GM19324 (cell line): ENCODE results near the gene CACNA1H.

Experiments used
- ATAC-seq: cut with Tn5 transposase; IDR thresholded peaks from one replicate; pipeline ENCODE4 v1.9.1; 2021; ENCODE audit warnings: mild to moderate bottlenecking, moderate library complexity; ENCODE audit not compliant: unreplicated experiment, low FRiP score

CACNA1H gene

GRCh38 chr16:1156055-1156982, 3.4 kb downstream of the CACNA1H start:
- ATAC-seq, result no peak

GRCh38 chr16:1156983-1157638, 4.2 kb downstream of the CACNA1H start:
- ATAC-seq, result no peak

- no peak for ATAC-seq
Observed at GRCh38 chr16:1157639-1158455, 4.9 kb downstream of the CACNA1H start.

- no peak for ATAC-seq
Observed at GRCh38 chr16:1158456-1159324, 5.8 kb downstream of the CACNA1H start.

- no peak for ATAC-seq
Observed at GRCh38 chr16:1159325-1159972, 6.5 kb downstream of the CACNA1H start.

- no peak for ATAC-seq
Observed at GRCh38 chr16:1159973-1160772, 7.3 kb downstream of the CACNA1H start.

- no peak for ATAC-seq
Observed at GRCh38 chr16:1160773-1161348, 8.0 kb downstream of the CACNA1H start.

- ATAC-seq, result no peak
Observed at GRCh38 chr16:1162701-1163566, 10.0 kb downstream of the CACNA1H start.

- ATAC-seq, result no peak
Observed at GRCh38 chr16:1163567-1164055, 10.7 kb downstream of the CACNA1H start.

GRCh38 chr16:1164382-1164781, 11.5 kb downstream of the CACNA1H start:
- no peak for ATAC-seq

GRCh38 chr16:1164975-1165374, 12.1 kb downstream of the CACNA1H start:
- ATAC-seq, result no peak

- no peak for ATAC-seq
Observed at GRCh38 chr16:1165511-1165910, 12.6 kb downstream of the CACNA1H start.

- ATAC-seq, result no peak
Observed at GRCh38 chr16:1167276-1168107, 14.6 kb downstream of the CACNA1H start.

GRCh38 chr16:1168837-1169236, 15.9 kb downstream of the CACNA1H start:
- ATAC-seq, result no peak

GRCh38 chr16:1169285-1170075, 16.6 kb downstream of the CACNA1H start:
- no peak for ATAC-seq

- no peak for ATAC-seq
Observed at GRCh38 chr16:1170076-1170418, 17.1 kb downstream of the CACNA1H start.
